ENCODE measurements around the gene AMIGO3.

AMIGO3 gene

DNA sequence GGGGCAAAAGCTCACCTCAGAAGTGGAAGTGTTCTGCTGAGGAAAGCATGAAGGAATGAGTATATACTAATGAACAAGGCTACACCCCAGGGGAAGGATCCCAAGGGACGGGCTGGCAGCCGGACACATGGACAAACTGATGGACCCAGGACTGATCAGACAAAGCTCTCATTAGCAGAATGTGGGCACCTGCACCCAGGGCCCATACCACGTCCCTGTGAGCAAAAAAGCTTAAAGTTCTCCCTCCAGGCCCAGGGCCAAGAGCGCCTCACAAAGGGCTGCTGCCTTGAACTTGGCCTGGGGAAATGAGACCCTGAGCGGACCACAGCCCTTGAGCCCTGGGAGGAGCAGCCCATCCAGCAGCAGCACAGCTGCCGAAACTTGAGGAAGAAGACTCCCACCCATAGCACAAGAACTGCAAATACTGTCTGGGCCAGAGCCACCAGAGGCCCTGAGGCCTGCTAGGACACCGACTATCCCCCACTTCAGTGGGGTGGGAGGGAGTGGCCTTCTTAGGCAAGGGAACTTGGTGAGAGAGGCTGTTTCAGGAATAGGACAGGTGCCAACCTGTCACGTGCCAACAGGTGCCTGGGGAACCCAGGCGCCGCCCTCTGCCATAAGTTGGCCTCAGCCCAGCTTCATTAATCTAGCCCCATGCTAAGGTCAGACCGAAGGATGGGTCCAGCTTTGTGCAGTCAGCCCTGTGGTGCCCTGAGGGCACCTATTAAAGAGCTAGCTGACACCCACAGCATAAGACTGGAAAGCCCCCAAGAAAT lies 6.6 kb upstream of the AMIGO3 start:
- DNase-seq (ENCODE audit: low read depth in 2 of 2, low spot score in 1 of 2) = no peak

DNA sequence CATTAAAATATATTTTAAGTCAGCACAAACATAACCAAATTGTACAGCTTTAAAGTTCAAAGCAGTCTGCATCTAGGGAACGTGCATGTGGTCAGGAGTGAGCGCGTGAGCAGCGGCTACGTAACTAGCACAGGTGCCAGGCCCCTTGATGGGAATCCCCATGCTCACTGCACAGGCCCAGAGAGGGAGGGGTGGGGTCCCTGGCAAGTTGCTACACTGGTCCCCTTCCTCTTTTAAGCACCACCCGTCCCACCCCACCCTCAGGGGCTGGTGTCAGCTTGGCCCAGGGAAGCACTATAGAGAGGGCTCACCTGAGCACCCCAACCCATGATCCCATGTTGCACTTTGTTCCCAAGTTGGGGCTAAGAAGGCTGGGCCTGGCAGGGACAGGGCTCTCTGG lies 5.1 kb upstream of the AMIGO3 start:
- no peak for DNase-seq (ENCODE audit: low read depth in 2 of 2, low spot score in 1 of 2)

DNA sequence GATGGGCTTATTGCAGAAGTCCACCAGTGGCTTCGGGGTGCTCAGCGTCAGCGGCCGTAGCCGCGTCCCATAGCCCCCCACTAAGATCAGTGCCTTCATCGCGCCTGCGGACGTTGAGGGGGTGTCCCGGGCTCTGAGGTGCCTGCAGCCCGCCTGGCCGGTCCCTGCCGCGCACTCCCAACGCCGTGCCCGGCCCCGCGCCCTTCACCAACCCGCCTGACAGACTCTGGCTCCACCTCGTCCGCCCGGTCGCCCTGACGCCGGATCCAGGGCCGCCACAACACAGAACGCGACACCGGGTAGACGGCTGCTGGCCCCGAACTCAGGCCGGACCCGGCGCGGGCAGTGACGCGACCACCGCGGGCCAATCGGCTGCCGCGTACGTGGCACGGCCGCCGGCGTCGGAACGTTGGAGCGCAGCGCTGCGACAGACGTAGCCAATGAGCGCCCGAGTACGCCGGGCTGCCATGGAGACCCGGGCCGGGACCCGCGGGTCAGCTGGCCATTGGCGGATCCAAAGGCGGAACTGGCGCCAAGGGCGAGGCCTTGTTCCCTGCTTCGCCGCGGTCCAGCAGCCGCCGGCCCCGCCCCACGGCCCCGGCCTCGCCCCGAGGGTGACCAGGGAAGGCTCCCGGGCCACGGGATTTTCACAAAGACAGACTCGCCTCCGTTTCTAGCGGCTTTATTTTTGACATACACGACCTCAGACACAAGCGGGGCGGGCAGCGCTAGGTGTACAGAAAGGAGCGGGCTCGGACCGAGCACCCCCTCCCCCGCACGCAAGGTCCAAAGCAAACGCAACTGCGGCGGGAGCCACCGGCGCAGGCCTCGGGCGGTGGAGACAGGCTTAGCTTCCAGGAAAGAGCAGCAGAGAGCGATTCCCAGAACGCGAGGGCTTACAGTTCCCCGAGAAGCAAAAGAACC lies 4.4 kb upstream of the AMIGO3 start, which contains the start of gene GMPPB:
GMPPB (minus strand) TSS at position 324 of the 924 bp plus-strand sequence; CDS start at position 99, 225 bp downstream.
- DNase-seq (ENCODE audit: low read depth in 2 of 2, low spot score in 1 of 2) = peak; percentile 81 to 82

DNA sequence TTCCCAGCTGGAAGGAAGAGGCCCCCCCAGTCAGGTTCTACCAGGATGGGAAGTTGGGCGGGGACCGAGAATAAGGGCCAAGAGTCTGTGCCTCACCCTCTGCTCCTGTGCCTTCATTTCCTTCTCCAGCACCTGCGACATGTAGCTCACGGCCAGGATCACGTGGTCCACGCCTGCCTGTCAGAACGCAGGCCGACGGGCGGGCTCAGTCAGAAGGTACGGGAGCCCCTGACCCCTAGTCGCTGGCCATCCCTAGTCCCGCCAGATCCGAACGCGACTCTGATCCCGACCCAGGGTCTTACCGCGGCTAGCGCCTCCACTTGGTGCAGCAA lies 3.8 kb upstream of the AMIGO3 start:
- DNase-seq (ENCODE audit: low read depth in 2 of 2, low spot score in 1 of 2) = peak in 1 of 2 donors; percentile 17

DNA sequence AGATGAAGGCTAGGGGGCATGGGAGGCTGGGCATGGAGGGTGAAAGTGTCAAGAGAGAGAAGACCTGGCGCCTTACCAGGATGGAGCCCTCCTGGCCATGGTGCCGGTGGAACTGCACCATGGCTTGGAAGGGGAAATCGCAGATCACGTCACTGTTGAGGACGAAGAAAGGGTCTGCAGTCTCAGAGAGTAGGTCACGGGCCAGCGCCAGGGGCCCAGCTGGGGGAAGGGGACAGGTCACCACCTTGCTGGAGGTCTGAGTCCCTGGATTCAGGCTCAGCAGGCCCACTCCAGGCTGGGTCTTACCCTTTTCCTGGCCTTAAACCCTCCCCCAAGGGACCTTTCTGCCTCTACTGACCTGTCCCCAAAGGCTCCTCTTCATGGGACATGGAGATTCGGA lies 3.4 kb upstream of the AMIGO3 start:
- no peak for DNase-seq (ENCODE audit: low read depth in 2 of 2, low spot score in 1 of 2)

DNA sequence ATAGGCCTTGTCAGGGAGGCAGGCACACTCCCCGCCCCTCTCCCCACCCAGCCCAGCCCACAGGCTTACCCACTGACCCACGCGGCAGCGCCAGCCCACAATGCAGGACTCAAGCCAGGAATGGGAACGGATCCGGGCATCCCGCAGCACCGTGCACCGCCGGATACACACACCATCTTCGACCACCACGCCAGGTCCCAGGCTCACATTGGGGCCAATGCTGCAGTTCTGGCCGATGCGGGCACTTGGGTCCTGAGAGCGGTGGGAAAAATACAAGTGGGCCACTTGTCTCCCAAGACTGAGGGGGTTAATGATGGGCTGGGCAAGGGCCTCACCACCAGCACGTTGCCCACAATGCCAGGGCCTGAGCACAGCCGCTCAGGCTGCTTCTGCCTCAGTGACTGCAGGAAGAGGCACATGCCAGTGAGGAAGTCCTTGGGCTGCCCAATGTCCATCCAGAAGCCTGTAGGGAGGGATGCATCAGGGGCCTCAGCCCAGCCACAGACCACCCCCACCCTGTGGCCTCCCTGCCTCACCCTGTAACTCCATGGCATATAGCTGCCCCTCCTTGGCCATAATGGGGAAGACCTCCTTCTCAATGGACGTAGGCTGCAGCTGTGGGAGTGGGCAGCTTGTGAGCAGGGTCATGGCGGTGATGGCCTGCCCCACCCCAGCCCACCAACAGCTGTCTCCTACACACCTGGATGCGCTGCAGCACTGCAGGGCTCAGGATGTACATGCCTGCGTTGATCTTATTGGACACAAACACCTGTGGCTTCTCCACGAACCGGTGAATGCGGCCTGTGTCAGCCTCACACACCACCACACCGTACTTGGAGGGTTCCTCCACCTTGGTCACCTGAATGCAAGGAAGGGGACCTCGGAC lies 2.7 kb upstream of the AMIGO3 start:
- no peak for DNase-seq (ENCODE audit: low read depth in 2 of 2, low spot score in 1 of 2)

DNA sequence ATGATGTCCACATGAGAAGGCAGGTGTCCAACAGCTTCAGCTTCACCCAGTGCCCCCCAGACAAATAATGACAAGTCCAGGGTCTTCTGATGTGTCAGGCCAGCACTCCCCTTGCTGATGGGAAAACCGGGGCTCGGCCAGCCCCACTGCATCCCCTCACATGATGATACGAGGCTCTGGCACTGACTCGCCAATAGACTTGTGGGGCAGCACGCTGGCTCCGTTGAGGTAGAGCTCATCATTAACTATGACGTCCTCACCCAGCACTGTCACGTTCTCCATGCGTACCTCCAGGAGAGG lies 2.1 kb upstream of the AMIGO3 start:
- DNase-seq (ENCODE audit: low read depth in 2 of 2, low spot score in 1 of 2) = no peak

DNA sequence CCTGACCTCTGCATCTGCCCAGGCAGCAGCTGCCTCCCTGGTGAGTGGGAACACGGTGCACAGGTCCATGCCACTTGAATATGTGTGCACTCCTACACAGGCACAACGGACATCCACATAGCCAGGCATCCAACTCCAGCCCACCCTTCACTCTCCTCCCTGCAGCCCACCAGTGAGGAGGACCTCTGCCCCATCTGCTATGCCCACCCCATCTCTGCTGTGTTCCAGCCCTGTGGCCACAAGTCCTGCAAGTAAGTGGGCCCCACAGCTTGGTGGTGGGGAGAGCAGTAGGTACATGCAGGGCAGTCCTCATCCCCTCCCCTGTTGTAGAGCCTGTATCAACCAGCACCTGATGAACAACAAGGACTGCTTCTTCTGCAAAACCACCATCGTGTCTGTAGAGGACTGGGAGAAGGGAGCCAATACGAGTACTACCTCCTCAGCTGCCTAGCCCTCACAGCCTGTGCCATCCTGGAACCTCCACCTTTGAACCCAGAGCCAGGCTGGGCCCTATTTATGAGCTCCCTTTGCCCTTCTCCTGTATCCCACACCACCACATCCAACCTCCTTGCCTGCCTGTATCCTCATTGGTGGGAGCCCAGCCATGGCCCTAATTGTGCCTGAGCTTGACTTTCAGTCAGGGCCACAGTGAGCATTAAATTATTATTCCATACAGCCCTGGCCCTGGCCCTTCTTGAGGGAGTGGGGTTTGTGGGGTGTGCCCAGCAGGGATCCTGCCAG lies 1.5 kb upstream of the AMIGO3 start:
- DNase-seq (ENCODE audit: low read depth in 2 of 2, low spot score in 1 of 2) = no peak

DNA sequence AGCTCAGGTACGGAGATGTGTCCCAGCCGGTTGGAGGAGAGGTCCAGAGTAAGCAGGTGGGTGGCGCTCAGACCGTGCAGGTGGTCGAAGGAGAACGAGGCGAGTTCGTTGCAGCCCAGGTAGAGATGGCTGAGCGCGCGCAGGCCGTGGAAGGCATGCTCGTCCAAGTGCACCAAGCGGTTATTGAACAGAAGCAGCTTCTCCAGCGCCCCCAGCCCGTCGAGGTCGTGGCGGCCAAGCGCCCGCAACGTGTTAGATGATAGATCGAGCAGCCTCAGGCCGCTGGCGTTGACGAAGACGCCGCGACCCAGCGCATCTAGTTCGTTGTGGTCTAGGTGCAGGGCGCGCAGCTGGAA lies 648 bp downstream of the AMIGO3 start:
- DNase-seq (ENCODE audit: low read depth in 2 of 2, low spot score in 1 of 2) = no peak

DNA sequence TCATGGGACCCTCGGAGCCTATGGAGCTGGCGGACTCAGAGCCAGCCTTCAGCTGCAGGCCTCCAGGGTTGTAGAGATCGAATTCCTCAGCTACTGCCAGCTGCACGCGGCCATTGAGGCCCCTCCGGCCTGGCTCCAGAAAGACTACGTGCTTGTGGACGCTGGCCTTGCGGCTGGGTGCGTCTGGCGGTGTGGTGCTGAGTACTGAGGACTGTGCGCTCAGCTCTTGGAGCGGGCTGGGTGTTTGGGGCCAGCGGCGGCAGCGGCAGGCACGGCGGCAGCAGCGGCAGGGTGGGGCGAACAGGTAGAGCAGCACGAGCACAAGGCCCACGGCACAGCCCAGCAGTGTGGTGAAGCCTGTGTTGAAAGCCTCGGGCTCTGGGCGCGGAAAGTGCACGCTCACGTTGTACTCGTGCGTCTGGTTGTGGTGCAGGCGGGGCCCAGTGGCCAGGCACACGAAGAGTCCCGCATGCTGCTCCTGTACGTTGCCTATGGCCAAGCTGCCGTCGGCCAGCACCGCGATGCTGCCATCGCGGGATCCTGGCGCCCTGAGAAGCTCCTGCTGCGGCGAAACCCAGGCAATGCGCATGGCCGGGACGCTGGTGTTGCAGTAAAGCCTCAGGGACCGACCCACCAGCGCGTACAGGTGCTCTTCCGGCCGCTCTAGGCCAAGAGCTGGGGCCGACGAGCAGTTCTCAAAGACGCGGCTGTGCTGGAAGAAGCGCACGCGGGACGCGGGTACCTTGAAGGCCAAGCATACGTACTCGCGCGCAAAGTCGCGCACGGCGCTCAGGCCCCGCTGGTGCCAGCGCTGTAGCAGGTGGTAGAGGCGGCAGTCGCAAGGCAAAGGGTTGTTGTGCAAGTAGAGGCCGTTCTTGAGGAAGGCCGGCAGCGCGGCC lies 1.3 kb downstream of the AMIGO3 start:
- DNase-seq (ENCODE audit: low read depth in 2 of 2, low spot score in 1 of 2) = no peak

DNA sequence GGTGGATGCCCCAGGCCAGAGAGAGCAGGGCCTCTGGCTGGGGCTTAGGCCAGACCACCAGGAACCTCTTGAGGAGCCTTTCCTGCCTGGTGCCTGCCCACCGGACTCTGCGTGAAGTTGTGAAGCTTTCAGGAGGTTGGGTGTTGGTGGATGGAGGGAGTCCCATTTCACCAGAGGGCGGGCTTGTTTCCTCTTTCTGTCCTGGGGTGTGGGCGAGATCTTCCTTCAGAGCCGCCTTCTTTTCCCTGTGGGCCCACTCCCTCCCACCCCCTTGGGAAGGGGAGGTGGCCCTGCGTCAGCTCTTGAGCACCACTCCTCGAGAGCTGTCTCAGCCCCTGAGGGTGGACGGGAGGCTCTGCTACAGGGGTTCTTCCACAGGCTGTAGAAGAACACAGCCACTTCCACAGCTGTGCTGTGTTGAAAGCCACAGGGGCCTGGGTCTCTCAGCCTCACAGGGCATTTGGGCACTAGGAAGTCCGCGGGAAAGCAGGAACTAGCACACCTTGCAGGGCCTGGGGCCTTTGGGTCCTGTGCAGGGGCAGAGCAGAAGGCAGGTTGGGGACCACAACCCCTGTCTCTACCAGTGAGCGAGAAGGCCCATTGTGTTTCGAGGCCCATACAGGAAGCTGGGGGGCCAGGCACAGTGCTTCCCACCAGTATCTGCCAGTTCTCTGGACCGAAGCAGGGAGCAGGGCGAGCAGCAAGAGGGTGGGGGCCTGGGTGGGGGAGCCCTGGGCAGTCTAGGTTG lies 2.1 kb downstream of the AMIGO3 start:
- DNase-seq (ENCODE audit: low read depth in 2 of 2, low spot score in 1 of 2) = no peak

DNA sequence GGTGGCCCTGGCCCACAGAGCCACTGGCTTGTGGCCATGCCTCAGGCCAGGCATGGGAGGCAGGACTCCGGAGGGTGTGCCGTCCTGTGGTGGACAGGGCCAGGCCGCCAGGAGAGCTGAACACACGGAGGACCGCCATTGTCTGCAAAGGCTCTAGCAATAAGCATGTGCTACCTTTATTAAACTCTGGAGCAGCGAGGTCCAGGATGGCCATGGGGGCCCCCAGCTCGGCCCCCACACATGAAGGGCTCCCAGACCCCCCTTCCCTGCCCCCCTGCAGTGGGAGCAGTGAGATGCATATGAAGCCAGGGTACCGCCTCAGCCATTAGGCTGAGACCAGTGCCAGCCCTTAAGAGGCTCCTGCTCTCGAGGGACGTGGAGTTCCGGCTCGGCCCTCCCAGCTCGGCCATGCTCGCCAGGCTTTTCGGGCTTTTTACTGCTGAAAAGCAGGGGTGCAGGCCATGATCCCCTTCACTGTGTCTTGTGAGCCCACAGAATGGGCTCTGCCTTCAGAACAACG lies 2.7 kb downstream of the AMIGO3 start:
- no peak for DNase-seq (ENCODE audit: low read depth in 2 of 2, low spot score in 1 of 2)

DNA sequence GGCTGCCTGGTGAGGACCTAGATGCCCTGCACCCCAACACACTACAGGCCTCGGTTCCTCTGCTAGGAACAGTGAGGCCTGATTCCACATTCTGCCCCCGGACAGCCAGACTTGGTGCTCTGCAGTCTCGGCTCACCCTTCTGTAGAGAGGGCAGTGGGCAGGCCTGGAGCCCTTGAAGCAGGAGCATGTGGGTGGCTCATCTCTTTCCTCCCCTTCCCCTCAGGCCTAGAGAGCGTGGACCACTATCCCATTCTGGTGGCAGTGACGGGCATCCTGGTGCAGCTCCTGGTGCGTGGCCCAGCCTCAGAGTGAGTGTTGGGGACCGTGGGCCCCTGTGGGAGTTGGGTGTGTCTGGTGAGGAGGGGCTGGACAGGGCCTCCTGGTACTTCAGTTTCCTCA lies 3.3 kb downstream of the AMIGO3 start:
- DNase-seq (ENCODE audit: low read depth in 2 of 2, low spot score in 1 of 2) = no peak

DNA sequence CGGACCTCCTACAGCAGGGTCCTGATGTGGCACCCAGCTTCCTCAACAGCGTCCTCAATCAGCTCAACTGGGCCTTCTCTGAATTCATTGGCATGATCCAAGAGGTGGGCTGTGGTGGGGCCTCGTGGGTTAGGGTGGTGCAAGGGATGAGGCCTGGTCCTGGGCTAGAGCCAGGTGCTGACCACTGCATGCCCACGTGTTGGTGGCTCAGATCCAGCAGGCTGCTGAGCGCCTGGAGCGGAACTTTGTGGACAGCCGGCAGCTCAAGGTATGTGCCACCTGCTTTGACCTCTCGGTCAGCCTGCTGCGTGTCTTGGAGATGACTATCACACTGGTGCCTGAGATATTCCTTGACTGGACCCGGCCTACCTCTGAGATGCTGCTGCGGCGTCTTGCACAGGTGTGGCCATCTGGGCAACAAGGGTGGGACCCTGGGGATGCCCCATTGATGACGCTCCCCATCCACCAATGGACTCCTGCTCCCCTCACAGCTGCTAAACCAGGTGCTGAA lies 3.8 kb downstream of the AMIGO3 start:
- no peak for DNase-seq (ENCODE audit: low read depth in 2 of 2, low spot score in 1 of 2)

DNA sequence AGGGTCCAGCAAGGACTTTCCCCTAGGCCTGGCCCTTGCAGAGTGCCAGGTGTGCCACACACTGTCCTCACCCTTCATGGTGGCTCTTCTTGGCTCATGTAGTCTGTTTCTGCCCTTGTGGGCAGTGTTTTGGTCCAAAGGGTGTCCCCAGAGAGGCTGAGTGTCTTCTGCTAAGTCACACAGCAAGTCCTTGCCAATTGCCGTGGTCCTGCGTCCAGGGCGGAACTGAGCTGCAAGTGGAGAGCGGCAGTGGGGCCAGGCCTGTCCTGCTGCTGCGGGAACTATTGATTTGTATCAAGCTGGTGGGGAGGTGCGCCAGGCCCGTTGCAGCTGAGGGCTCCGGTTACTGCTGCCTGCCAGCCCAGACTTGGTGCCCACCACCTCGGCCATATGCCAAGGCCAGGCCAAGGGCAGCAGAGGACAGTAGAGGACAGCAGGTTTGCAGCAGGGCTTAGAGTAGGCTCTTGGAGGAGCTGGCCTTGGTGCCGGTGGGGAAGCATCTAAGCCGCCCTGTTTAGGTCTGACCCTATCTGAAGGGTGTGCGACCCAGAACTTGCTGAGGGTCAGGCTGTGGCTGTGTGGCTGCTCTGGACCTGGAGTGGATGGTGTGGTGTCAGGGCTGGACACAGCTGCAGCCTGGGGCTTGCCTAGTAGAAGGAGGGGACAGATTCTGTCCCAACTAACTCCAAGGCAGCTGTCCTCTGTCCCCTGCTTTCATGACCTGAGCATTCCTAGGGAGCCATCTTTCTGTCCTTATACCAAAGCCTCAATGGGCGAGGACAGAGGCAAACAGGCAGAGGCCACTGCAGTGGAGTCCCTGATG lies 4.5 kb downstream of the AMIGO3 start:
- no peak for DNase-seq (ENCODE audit: low read depth in 2 of 2, low spot score in 1 of 2)

DNA sequence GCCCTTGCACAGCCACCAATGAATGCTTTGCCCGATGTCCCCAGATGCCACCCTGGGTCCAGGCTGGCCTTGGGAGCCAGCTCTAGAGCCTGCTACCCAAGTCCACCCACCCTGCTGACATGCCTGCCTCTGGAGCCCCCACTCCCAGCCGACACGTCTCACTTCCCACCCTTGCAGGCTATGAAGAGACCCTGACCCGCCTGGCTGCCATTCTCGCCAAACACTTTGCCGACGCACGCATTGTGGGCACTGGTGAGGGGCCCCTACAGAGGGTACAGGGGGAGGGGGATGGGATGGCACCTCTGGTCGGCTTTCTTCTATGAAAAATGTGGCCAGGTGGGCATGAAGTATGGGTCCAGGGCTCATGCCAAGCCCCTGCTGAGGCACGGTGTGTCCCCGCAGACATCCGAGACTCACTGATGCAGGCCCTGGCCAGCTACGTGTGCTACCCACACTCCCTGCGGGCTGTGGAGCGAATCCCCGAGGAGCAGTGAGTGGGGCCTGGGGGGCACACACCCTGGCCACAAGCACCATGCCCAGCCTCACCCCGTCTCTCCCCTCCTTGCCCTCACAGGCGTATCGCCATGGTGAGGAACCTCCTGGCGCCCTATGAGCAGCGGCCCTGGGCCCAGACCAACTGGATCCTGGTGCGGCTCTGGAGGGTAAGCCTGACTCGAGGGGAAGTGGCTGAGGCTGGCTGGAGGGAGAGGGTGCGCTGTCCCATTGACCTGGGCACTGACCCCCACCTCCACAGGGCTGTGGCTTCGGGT lies 6.0 kb downstream of the AMIGO3 start:
- DNase-seq (ENCODE audit: low read depth in 2 of 2, low spot score in 1 of 2) = no peak

DNA sequence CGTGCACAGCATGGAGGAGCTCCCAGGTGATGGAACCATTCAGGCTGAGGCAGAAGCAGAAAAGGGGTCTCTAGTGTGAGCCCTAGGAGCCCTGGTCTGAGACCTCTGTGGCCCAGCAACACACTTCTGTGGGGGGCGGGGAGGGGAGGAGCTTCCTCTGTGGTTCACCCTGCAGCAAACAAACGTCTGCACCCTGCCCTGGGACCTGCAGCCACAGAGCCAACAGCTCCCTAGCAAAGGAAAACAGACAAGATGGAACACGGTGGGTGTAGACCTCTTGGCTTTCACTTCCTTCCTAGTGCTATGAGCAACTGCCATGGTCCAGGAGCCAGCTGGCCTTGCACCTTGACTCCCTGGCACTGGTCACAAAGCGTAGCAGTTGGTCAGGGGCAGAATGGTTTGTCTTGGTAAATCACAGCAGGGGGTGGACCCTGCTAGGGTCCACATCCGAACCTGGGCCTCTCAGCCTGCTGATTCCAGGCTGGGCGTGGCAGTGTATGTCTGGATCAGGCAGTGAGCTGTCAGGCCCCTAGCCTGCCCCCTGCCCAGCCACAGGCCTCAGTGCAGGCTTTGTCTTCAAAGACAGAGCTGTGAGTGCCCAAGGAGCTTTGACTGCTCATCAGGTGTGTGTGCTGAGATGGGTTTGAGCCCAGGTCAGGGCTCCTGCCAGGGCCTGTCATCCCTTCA lies 6.7 kb downstream of the AMIGO3 start:
- DNase-seq (ENCODE audit: low read depth in 2 of 2, low spot score in 1 of 2) = no peak

Data from stimulated activated CD8-positive, alpha-beta memory T cell treated with anti-CD3 and anti-CD28 coated beads, Interleukin-4, amount 100 ng/mL, for 4 hours (primary cell).